Measurements from ENCODE around the gene MAGI3. TPM values are rescaled to one million over a fixed set of nuclear protein-coding genes. Genes with fewer than 3 reads are reported as not detected.

Gene MAGI3
- polyA plus RNA-seq, 2 of the 4 experiments (the other 2 are of a cell fraction) = 3.8 to 7.9 TPM

GRCh38 chr1:113581323-113581722, 191.0 kb downstream of the MAGI3 start:
- H3K4me3 ChIP-seq = no peak overlapping the region
- H3K4me1 ChIP-seq = no peaks in the 10 kb centered on the region
- 95% methylated on average over 1 of the region's 1 CpG for WGBS (ENCODE audit: missing lambda C conversion rate)
- ChIA-PET CTCF (no interaction called here), POLR2A (no interaction called here)
- no peak overlapping the region for H3K27ac ChIP-seq
- no peaks in the 10 kb centered on the region for H3K9me3 ChIP-seq
- TF ChIP-seq PBX3 (IDR thresholded peaks at IDR 0.05) = no peak
- no peak for TF ChIP-seq HMGXB4 (CRISPR knock-in tag; IDR thresholded peaks at IDR 0.05; ENCODE audit: borderline replicate concordance)
- no peak for TF ChIP-seq ZC3H11A (IDR thresholded peaks at IDR 0.05)
- no peak for TF ChIP-seq RAD21 (conservative IDR thresholded peaks at IDR 0.05 in 1 of 2, IDR thresholded peaks at IDR 0.05 in 1 of 2)
- no peak overlapping the region for H3K4me2 ChIP-seq
- DNase-seq (ENCODE audit: low read depth in 1 of 2, low spot score in 1 of 2) (no peak), ATAC-seq (no peak), FAIRE-seq (no peak)

GRCh38 chr1:113582084-113582483, 191.8 kb downstream of the MAGI3 start:
- no peaks in the 10 kb centered on the region for H3K4me1 ChIP-seq
- ChIA-PET CTCF (no interaction called here), POLR2A (no interaction called here)
- 86% methylated on average over 1 of the region's 1 CpG for WGBS (ENCODE audit: missing lambda C conversion rate)
- H3K9me3 ChIP-seq = no peaks in the 10 kb centered on the region
- no peak overlapping the region for H3K4me2 ChIP-seq
- FAIRE-seq (no peak), DNase-seq (ENCODE audit: low read depth in 1 of 2, low spot score in 1 of 2) (no peak), ATAC-seq (no peak)
- no peak overlapping the region for H3K4me3 ChIP-seq
- H3K27ac ChIP-seq = no peak overlapping the region
- no peak for TF ChIP-seq HEYL (CRISPR knock-in tag; IDR thresholded peaks at IDR 0.05)
- TF ChIP-seq JUN (IDR thresholded peaks at IDR 0.05) = no peak
- no peak for TF ChIP-seq FOSL2 (IDR thresholded peaks at IDR 0.05)
- no peak for TF ChIP-seq FOSL2 (CRISPR knock-in tag; IDR thresholded peaks at IDR 0.05)
- no peak for TF ChIP-seq ZFP36 (IDR thresholded peaks at IDR 0.05; ENCODE audit: borderline replicate concordance, partially characterized antibody)
- no peak for TF ChIP-seq CEBPB (IDR thresholded peaks at IDR 0.05)
- TF ChIP-seq CHD4 (IDR thresholded peaks at IDR 0.05; ENCODE audit: borderline replicate concordance) = no peak
- no peak for TF ChIP-seq ATOH8 (CRISPR knock-in tag; IDR thresholded peaks at IDR 0.05; ENCODE audit: low read depth)
- TF ChIP-seq ELK1 (IDR thresholded peaks at IDR 0.05; ENCODE audit: low read depth, low read length) = no peak
- no peak for TF ChIP-seq NPAS2 (CRISPR knock-in tag; IDR thresholded peaks at IDR 0.05; ENCODE audit: borderline replicate concordance)
- no peak for TF ChIP-seq HDAC2 (IDR thresholded peaks at IDR 0.05)
- TF ChIP-seq MAFK (IDR thresholded peaks at IDR 0.05; ENCODE audit: partially characterized antibody) = no peak
- TF ChIP-seq FOSB (CRISPR knock-in tag; IDR thresholded peaks at IDR 0.05) = no peak
- TF ChIP-seq REST (IDR thresholded peaks at IDR 0.05) = no peak
- no peak for TF ChIP-seq RAD21 (conservative IDR thresholded peaks at IDR 0.05 in 1 of 2, IDR thresholded peaks at IDR 0.05 in 1 of 2)
- no peak for TF ChIP-seq ZC3H11A (IDR thresholded peaks at IDR 0.05)

All from A549 (cell line).